ENCODE results near the gene WDR88. TPM values are rescaled to one million over a fixed set of nuclear protein-coding genes. Genes with fewer than 3 reads are reported as not detected.

WDR88 gene
- total RNA-seq, 1 donor from 2014 or later, result not detected

GRCh38 chr19:33168528-33168927, 36.6 kb downstream of the WDR88 start:
- peaks cover 4% of the 10 kb centered on the region for H3K27me3 Mint-ChIP-seq (ENCODE audit: unreplicated experiment)
- H3K9me3 Mint-ChIP-seq (ENCODE audit: unreplicated experiment), result no peaks in the 10 kb centered on the region
- no peak for DNase-seq (ENCODE audit: low spot score)
- no peaks in the 10 kb centered on the region for H3K4me1 Mint-ChIP-seq (ENCODE audit: unreplicated experiment)
- no peak for TF ChIP-seq CTCF (IDR thresholded peaks at IDR 0.05; ENCODE audit: unreplicated experiment)
- peaks cover 4% of the 10 kb centered on the region for H3K36me3 Mint-ChIP-seq (ENCODE audit: low read depth, unreplicated experiment)
- H3K27ac Mint-ChIP-seq (ENCODE audit: unreplicated experiment), result no peak overlapping the region
- H3K4me3 Mint-ChIP-seq (ENCODE audit: unreplicated experiment), result no peak overlapping the region

- Mint-ChIP-seq H3K4me1 (ENCODE audit: unreplicated experiment) (peaks cover 7% of the 10 kb centered on the region), H3K9me3 (ENCODE audit: unreplicated experiment) (no peaks in the 10 kb centered on the region), H3K27ac (ENCODE audit: unreplicated experiment) (no peak overlapping the region), H3K36me3 (ENCODE audit: low read depth, unreplicated experiment) (no peaks in the 10 kb centered on the region), H3K4me3 (ENCODE audit: unreplicated experiment) (no peak overlapping the region), H3K27me3 (ENCODE audit: unreplicated experiment) (peaks cover 4% of the 10 kb centered on the region)
- TF ChIP-seq CTCF (IDR thresholded peaks at IDR 0.05; ENCODE audit: unreplicated experiment), result no peak
- no peak for DNase-seq (ENCODE audit: low spot score)
Measured at GRCh38 chr19:33171222-33171795, 39.4 kb downstream of the WDR88 start.

GRCh38 chr19:33171916-33172359, 40.0 kb downstream of the WDR88 start:
- no peaks in the 10 kb centered on the region for H3K9me3 Mint-ChIP-seq (ENCODE audit: unreplicated experiment)
- TF ChIP-seq CTCF (IDR thresholded peaks at IDR 0.05; ENCODE audit: unreplicated experiment), result no peak
- no peak overlapping the region for H3K27ac Mint-ChIP-seq (ENCODE audit: unreplicated experiment)
- H3K27me3 Mint-ChIP-seq (ENCODE audit: unreplicated experiment), result peaks cover 7% of the 10 kb centered on the region
- no peak for DNase-seq (ENCODE audit: low spot score)
- peaks cover 10% of the 10 kb centered on the region for H3K4me1 Mint-ChIP-seq (ENCODE audit: unreplicated experiment)
- H3K4me3 Mint-ChIP-seq (ENCODE audit: unreplicated experiment), result no peak overlapping the region
- H3K36me3 Mint-ChIP-seq (ENCODE audit: low read depth, unreplicated experiment), result peaks cover 3% of the 10 kb centered on the region

- Mint-ChIP-seq H3K36me3 (ENCODE audit: low read depth, unreplicated experiment) (peaks cover 4% of the 10 kb centered on the region), H3K27me3 (ENCODE audit: unreplicated experiment) (peaks cover 13% of the 10 kb centered on the region), H3K27ac (ENCODE audit: unreplicated experiment) (no peak overlapping the region), H3K9me3 (ENCODE audit: unreplicated experiment) (no peaks in the 10 kb centered on the region), H3K4me1 (ENCODE audit: unreplicated experiment) (peaks cover 15% of the 10 kb centered on the region), H3K4me3 (ENCODE audit: unreplicated experiment) (no peak overlapping the region)
- DNase-seq (ENCODE audit: low spot score), result no peak
- TF ChIP-seq CTCF (IDR thresholded peaks at IDR 0.05; ENCODE audit: unreplicated experiment), result no peak
Measured at GRCh38 chr19:33174186-33174585, 42.3 kb downstream of the WDR88 start.

GRCh38 chr19:33175156-33175782, 43.4 kb downstream of the WDR88 start:
- Mint-ChIP-seq H3K36me3 (ENCODE audit: low read depth, unreplicated experiment) (peaks cover 4% of the 10 kb centered on the region), H3K4me3 (ENCODE audit: unreplicated experiment) (peak overlapping the region; percentile 95), H3K9me3 (ENCODE audit: unreplicated experiment) (no peaks in the 10 kb centered on the region), H3K27me3 (ENCODE audit: unreplicated experiment) (peaks cover 13% of the 10 kb centered on the region), H3K27ac (ENCODE audit: unreplicated experiment) (peak overlapping the region; percentile 89), H3K4me1 (ENCODE audit: unreplicated experiment) (peaks cover 15% of the 10 kb centered on the region)
- no peak for DNase-seq (ENCODE audit: low spot score)
- no peak for TF ChIP-seq CTCF (IDR thresholded peaks at IDR 0.05; ENCODE audit: unreplicated experiment)

Data from endothelial cell (in vitro differentiated cells).